ENCODE measurements around the gene AFAP1. TPM values are rescaled to one million over a fixed set of nuclear protein-coding genes. Genes with fewer than 3 reads are reported as not detected.

AFAP1 gene
- total RNA-seq, 1 donor from 2014 or later = 6.8 TPM

DNA sequence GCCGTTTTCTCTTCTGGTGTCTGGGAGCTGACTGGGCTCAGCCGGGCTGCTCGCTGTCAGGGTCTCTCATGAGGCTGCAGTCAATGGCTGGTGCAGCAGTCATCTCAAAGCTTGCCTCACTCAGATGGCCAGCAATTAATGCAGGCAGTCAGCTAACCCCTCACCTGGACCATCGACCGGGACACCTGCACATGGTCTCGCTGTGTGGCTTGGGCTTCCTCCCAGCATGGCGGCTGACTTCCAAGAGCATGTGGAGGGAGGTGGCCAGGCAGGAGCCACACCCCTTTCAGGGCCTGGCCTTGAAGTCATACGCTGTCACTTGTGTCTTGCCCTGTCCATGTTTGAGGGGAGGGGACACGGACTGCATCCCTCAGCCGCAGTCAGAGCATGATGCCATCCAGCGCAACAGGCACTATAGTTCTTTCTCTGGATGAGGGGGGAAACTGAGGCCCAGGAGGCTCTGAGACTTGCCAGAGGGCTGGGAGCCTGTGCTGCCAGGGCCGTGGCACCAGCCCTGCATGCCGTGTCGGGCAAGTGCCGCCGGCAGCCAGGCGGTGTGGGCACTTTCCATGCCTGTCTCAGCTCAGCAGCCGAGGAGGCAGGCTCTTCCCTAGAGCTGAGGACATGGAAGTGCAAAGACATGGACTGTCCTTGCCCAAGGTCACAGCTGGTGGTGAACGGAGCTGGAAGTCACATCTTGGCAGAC is 201.8 kb downstream of the AFAP1 start:
- FAIRE-seq (no peak), DNase-seq (ENCODE audit: low read depth) (no peak)
- Histone ChIP-seq H3K27me3 (ENCODE audit: control insufficient read depth, insufficient read depth, low read length) (no peaks in the 10 kb centered on the region), H3K36me3 (ENCODE audit: control insufficient read depth, insufficient read depth, low read length) (no peaks in the 10 kb centered on the region), H3K4me3 (ENCODE audit: low read depth, low read length) (no peak overlapping the region)
- TF ChIP-seq, protein P1, sequence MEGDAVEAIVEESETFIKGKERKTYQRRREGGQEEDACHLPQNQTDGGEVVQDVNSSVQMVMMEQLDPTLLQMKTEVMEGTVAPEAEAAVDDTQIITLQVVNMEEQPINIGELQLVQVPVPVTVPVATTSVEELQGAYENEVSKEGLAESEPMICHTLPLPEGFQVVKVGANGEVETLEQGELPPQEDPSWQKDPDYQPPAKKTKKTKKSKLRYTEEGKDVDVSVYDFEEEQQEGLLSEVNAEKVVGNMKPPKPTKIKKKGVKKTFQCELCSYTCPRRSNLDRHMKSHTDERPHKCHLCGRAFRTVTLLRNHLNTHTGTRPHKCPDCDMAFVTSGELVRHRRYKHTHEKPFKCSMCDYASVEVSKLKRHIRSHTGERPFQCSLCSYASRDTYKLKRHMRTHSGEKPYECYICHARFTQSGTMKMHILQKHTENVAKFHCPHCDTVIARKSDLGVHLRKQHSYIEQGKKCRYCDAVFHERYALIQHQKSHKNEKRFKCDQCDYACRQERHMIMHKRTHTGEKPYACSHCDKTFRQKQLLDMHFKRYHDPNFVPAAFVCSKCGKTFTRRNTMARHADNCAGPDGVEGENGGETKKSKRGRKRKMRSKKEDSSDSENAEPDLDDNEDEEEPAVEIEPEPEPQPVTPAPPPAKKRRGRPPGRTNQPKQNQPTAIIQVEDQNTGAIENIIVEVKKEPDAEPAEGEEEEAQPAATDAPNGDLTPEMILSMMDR (IDR thresholded peaks at IDR 0.05; ENCODE audit: insufficient read depth, low read length, severe bottlenecking) = no peak

DNA sequence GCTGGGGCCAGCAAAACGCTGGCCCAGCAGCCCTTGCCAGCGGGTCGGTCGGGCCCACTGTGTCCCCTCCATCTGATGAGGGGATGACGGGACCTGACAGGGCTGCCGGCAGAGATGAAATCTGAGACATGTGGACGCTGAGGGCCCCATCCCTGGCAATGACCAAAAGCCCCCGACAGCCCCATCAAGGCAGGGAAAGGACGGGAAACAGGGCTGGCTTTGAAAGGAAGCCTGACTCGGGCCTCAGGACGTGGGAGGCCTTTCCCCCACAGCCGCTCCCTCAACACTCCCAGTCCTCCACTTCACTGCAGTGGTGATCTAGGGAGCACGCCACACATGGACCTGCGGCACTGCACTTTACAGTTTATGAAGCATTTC is 202.4 kb downstream of the AFAP1 start:
- no peak overlapping the region for H3K4me3 ChIP-seq (ENCODE audit: low read depth, low read length)
- FAIRE-seq (no peak), DNase-seq (ENCODE audit: low read depth) (no peak)
- no peaks in the 10 kb centered on the region for H3K27me3 ChIP-seq (ENCODE audit: control insufficient read depth, insufficient read depth, low read length)
- TF ChIP-seq, protein P1 (IDR thresholded peaks at IDR 0.05; ENCODE audit: insufficient read depth, low read length, severe bottlenecking) = no peak
- H3K36me3 ChIP-seq (ENCODE audit: control insufficient read depth, insufficient read depth, low read length) = no peaks in the 10 kb centered on the region

DNA sequence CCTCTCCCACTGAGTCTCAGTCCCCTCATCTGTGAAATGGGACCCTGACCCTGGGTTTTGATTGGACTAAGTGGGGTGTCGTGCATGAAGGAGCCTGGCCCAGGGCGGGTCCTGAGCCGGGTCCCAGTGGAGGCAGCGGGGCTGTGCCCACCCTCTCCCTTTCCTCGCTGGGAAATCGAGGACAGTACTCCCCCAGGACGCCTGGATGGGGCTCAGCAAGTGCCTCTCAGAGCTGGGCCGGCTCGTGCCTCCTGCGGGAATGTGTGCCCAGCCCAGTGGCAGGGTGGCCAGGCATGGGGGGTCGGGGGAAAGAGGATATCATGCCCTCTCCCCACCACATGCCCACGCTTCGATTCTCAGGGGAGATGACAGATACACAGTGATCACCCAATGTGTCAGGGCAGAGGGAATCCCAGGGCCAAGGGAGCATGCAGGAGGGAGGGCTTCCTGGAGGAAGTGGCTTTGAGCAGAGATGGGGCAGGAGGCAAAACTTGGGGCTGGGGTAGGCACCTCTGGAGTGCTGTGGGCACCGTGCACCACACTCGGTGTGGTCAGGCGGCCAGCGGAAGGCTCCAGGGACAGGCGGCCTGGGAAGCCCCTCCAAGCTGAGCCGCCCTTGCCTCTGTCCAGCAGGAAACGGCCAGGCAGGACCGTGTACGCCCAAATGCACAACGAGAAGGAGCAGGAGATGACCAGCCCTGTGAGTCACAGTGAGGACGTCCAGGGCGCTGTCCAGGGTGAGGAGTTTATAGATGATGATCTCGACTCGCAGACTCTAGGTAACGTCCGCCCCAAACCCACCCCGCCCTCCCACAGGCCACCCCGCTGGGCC is 203.0 kb downstream of the AFAP1 start:
- no peak overlapping the region for H3K4me3 ChIP-seq (ENCODE audit: low read depth, low read length)
- TF ChIP-seq, protein P1 (IDR thresholded peaks at IDR 0.05; ENCODE audit: insufficient read depth, low read length, severe bottlenecking) = no peak
- H3K27me3 ChIP-seq (ENCODE audit: control insufficient read depth, insufficient read depth, low read length) = no peaks in the 10 kb centered on the region
- FAIRE-seq = no peak
- no peaks in the 10 kb centered on the region for H3K36me3 ChIP-seq (ENCODE audit: control insufficient read depth, insufficient read depth, low read length)
- DNase-seq (ENCODE audit: low read depth) = no peak

DNA sequence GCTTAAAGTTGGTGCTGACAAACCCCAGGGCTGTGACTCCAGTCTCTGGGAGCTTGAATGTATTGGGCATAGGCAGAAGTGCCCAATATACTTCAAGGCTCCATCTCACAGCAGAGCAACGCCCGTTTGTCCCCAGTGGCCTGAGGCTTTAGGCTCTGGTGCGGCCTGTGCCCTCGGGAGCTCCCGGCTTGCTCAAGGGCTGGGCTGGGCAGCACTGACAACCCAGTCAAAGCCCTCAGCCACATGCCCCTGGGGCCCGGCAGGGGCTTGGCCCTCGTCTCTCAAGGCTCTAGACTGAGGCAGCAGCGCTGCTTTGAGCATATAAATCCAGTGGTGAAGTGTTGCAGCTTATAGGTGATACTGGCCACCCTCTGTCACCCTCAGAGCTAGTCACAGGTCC is 203.7 kb downstream of the AFAP1 start:
- H3K27me3 ChIP-seq (ENCODE audit: control insufficient read depth, insufficient read depth, low read length) = no peaks in the 10 kb centered on the region
- no peak for FAIRE-seq
- TF ChIP-seq, protein P1 (IDR thresholded peaks at IDR 0.05; ENCODE audit: insufficient read depth, low read length, severe bottlenecking) = no peak
- DNase-seq (ENCODE audit: low read depth) = no peak
- no peaks in the 10 kb centered on the region for H3K36me3 ChIP-seq (ENCODE audit: control insufficient read depth, insufficient read depth, low read length)
- H3K4me3 ChIP-seq (ENCODE audit: low read depth, low read length) = no peak overlapping the region

DNA sequence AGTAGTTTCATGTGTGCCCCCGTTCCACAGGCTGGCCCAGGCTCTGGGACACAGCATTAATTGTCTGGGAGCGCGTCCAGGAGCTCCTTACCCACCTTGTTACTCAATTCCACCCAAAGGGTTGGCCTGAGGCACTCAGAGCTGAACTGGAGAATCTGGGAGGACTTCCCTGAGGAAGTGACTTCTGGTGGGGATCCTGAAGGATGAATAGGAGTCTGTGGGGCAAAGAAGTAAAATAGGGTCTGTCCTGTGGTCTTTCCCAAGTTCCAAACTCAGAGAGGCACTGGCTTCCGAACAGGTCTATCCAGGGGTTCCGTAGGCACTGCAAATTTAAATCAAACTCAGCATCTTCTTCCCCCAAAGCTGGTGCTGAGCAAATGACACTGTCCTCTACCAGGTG is 204.3 kb downstream of the AFAP1 start:
- TF ChIP-seq, protein P1 (IDR thresholded peaks at IDR 0.05; ENCODE audit: insufficient read depth, low read length, severe bottlenecking) = no peak
- Histone ChIP-seq H3K36me3 (ENCODE audit: control insufficient read depth, insufficient read depth, low read length) (no peaks in the 10 kb centered on the region), H3K27me3 (ENCODE audit: control insufficient read depth, insufficient read depth, low read length) (no peaks in the 10 kb centered on the region), H3K4me3 (ENCODE audit: low read depth, low read length) (no peak overlapping the region)
- DNase-seq (ENCODE audit: low read depth) (no peak), FAIRE-seq (no peak)

Data from bronchial epithelial cell (primary cell).